ENCODE measurements around the gene PICALM.
A peak's percentile ranks its signal among the peaks of the same experiment; 100 is the strongest.

Gene PICALM

GRCh38 chr11:86037743-86038142, 31.1 kb downstream of the PICALM start:
- no peaks in the 10 kb centered on the region for H3K9me3 Mint-ChIP-seq
- no peak for ATAC-seq (replicated peaks; ENCODE audit: extremely low read depth, poor library complexity, severe bottlenecking)
- H3K4me1 Mint-ChIP-seq, result peaks cover 66% of the 10 kb centered on the region
- no peak overlapping the region for H3K4me3 Mint-ChIP-seq
- peaks cover 9% of the 10 kb centered on the region for H3K36me3 Mint-ChIP-seq (ENCODE audit: insufficient read depth)
- peak overlapping the region; percentile 89 for H3K27ac Mint-ChIP-seq (ENCODE audit: low read depth)
- no peak for DNase-seq (ENCODE audit: low spot score in 2 of 2)
- no peaks in the 10 kb centered on the region for H3K27me3 Mint-ChIP-seq

- DNase-seq (ENCODE audit: low spot score in 2 of 2) (no peak), ATAC-seq (replicated peaks; ENCODE audit: extremely low read depth, poor library complexity, severe bottlenecking) (no peak)
- H3K4me1 Mint-ChIP-seq, result peaks cover 63% of the 10 kb centered on the region
- no peaks in the 10 kb centered on the region for H3K9me3 Mint-ChIP-seq
- peaks cover 10% of the 10 kb centered on the region for H3K36me3 Mint-ChIP-seq (ENCODE audit: insufficient read depth)
- H3K27me3 Mint-ChIP-seq, result no peaks in the 10 kb centered on the region
- H3K4me3 Mint-ChIP-seq, result no peak overlapping the region
- peak overlapping the region; percentile 13 for H3K27ac Mint-ChIP-seq (ENCODE audit: low read depth)
Observed at GRCh38 chr11:86035920-86036319, 33.0 kb downstream of the PICALM start.

GRCh38 chr11:86035164-86035563, 33.7 kb downstream of the PICALM start:
- Mint-ChIP-seq H3K27me3 (no peaks in the 10 kb centered on the region), H3K4me1 (peaks cover 64% of the 10 kb centered on the region), H3K27ac (ENCODE audit: low read depth) (peak overlapping the region; percentile 22), H3K36me3 (ENCODE audit: insufficient read depth) (peaks cover 16% of the 10 kb centered on the region), H3K9me3 (no peaks in the 10 kb centered on the region), H3K4me3 (no peak overlapping the region)
- DNase-seq (ENCODE audit: low spot score in 2 of 2) (no peak), ATAC-seq (replicated peaks; ENCODE audit: extremely low read depth, poor library complexity, severe bottlenecking) (no peak)

DNA sequence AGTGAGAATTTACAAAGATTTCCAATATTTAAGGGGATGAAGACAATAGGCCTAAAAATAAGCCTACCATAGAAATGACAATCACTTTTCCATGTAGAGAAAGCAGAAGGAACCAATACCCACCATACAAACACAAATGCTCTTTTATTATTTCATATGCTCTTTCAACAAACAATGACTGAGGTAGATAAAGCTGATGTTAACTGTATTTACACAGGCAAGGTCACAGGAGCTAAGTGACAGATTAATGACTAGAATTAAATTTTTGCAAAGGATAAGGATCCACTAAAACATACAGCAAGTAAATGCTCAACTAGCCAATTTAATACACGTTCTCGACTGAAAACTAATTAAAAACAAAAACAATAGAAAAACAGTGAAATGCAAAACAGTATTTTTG, 34.2 kb downstream of the PICALM start:
- no peaks in the 10 kb centered on the region for H3K27me3 Mint-ChIP-seq
- no peaks in the 10 kb centered on the region for H3K9me3 Mint-ChIP-seq
- H3K4me3 Mint-ChIP-seq, result no peak overlapping the region
- H3K4me1 Mint-ChIP-seq, result peaks cover 65% of the 10 kb centered on the region
- peak overlapping the region; percentile 22 for H3K27ac Mint-ChIP-seq (ENCODE audit: low read depth)
- ATAC-seq (replicated peaks; ENCODE audit: extremely low read depth, poor library complexity, severe bottlenecking), result no peak
- no peak for DNase-seq (ENCODE audit: low spot score in 2 of 2)
- H3K36me3 Mint-ChIP-seq (ENCODE audit: insufficient read depth), result peaks cover 15% of the 10 kb centered on the region

DNA sequence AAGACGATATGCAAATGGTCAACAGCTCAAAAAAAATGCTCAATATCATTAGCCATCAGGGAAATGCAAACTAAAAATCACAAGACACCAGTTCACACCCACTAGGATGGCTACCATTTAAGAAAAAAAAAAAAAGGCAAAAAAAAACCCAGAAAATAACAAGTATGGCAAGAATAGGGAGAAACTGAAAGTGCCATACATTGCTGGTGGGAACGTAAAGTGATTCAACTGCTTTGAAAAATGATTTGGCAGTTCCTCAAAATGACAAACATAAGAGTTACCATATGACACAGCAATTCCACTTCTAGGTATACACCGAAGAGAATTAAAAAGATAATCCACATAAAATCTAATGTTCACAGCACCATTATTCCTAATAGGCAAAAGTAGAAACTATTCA, 47.5 kb downstream of the PICALM start:
- H3K27ac Mint-ChIP-seq (ENCODE audit: low read depth), result peak overlapping the region; percentile 76
- no peaks in the 10 kb centered on the region for H3K27me3 Mint-ChIP-seq
- H3K4me1 Mint-ChIP-seq, result peaks cover 45% of the 10 kb centered on the region

GRCh38 chr11:86018249-86018648, 50.6 kb downstream of the PICALM start:
- no peaks in the 10 kb centered on the region for H3K27me3 Mint-ChIP-seq
- no peak overlapping the region for H3K4me3 Mint-ChIP-seq
- peaks cover 58% of the 10 kb centered on the region for H3K36me3 Mint-ChIP-seq (ENCODE audit: insufficient read depth)

More for the DNA sequence above, 47.5 kb downstream of the PICALM start:
- Mint-ChIP-seq H3K4me3 (no peak overlapping the region), H3K9me3 (no peaks in the 10 kb centered on the region), H3K36me3 (ENCODE audit: insufficient read depth) (peaks cover 62% of the 10 kb centered on the region)
- DNase-seq (ENCODE audit: low spot score in 2 of 2) (no peak), ATAC-seq (replicated peaks; ENCODE audit: extremely low read depth, poor library complexity, severe bottlenecking) (peak; percentile 52)

GRCh38 chr11:86016451-86016850, 52.4 kb downstream of the PICALM start:
- no peaks in the 10 kb centered on the region for H3K9me3 Mint-ChIP-seq
- DNase-seq (ENCODE audit: low spot score in 2 of 2) (no peak), ATAC-seq (replicated peaks; ENCODE audit: extremely low read depth, poor library complexity, severe bottlenecking) (no peak)
- H3K4me1 Mint-ChIP-seq, result peaks cover 29% of the 10 kb centered on the region
- H3K36me3 Mint-ChIP-seq (ENCODE audit: insufficient read depth), result peaks cover 59% of the 10 kb centered on the region
- H3K27ac Mint-ChIP-seq (ENCODE audit: low read depth), result peak overlapping the region; percentile 33
- no peaks in the 10 kb centered on the region for H3K27me3 Mint-ChIP-seq
- H3K4me3 Mint-ChIP-seq, result no peak overlapping the region

More at GRCh38 chr11:86018249-86018648, 50.6 kb downstream of the PICALM start:
- DNase-seq (ENCODE audit: low spot score in 2 of 2) (no peak), ATAC-seq (replicated peaks; ENCODE audit: extremely low read depth, poor library complexity, severe bottlenecking) (no peak)
- no peak overlapping the region for H3K27ac Mint-ChIP-seq (ENCODE audit: low read depth)
- H3K9me3 Mint-ChIP-seq, result no peaks in the 10 kb centered on the region
- H3K4me1 Mint-ChIP-seq, result peaks cover 43% of the 10 kb centered on the region

GRCh38 chr11:86015699-86016098, 53.2 kb downstream of the PICALM start:
- H3K27me3 Mint-ChIP-seq, result no peaks in the 10 kb centered on the region
- no peak for ATAC-seq (replicated peaks; ENCODE audit: extremely low read depth, poor library complexity, severe bottlenecking)
- peak overlapping the region; percentile 33 for H3K27ac Mint-ChIP-seq (ENCODE audit: low read depth)
- H3K9me3 Mint-ChIP-seq, result no peaks in the 10 kb centered on the region
- no peak overlapping the region for H3K4me3 Mint-ChIP-seq
- H3K36me3 Mint-ChIP-seq (ENCODE audit: insufficient read depth), result peaks cover 58% of the 10 kb centered on the region
- H3K4me1 Mint-ChIP-seq, result peaks cover 22% of the 10 kb centered on the region
- DNase-seq (ENCODE audit: low spot score in 2 of 2), result no peak

DNA sequence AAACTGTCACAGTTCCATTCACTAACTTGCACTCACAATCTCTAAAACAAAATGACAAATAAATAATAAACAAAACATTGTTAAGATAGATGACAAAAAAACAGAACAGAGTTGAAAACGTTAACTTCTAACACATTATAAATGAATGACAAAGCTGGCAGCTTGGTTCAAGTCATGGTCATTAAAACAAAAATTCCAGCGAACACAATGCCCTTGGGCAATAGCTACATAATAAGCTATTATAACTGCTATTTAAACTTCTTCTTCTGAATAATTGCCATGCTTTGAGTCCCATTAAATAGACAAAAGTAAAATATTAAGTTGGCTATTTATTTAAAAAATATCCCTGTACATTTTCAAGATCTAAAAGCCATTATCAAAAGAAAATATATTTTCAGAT, 54.7 kb downstream of the PICALM start:
- Mint-ChIP-seq H3K27ac (ENCODE audit: low read depth) (peak overlapping the region; percentile 33), H3K4me3 (no peak overlapping the region), H3K27me3 (no peaks in the 10 kb centered on the region), H3K4me1 (peaks cover 19% of the 10 kb centered on the region), H3K9me3 (no peaks in the 10 kb centered on the region), H3K36me3 (ENCODE audit: insufficient read depth) (peaks cover 63% of the 10 kb centered on the region)
- DNase-seq (ENCODE audit: low spot score in 2 of 2), result no peak
- no peak for ATAC-seq (replicated peaks; ENCODE audit: extremely low read depth, poor library complexity, severe bottlenecking)

DNA sequence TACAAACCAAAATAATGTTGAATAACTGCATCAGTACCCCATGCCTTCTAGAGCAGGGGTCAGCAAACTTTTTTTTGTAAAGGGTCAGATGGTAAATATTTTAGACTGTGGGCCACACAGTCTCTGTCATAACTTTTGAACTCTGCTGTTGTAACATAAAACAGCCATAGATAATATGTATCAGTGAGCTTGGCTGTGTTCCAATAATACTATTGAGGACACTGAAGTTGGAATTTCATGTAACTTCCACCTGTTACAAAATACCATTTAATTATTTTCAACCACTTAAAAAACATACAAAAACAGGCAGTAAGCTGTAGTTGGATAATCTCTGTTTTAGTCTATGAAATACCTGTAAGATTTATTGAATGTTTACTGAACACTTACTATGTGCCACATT, 55.2 kb downstream of the PICALM start:
- DNase-seq (ENCODE audit: low spot score in 2 of 2) (no peak), ATAC-seq (replicated peaks; ENCODE audit: extremely low read depth, poor library complexity, severe bottlenecking) (no peak)
- Mint-ChIP-seq H3K4me1 (peaks cover 19% of the 10 kb centered on the region), H3K27me3 (no peaks in the 10 kb centered on the region), H3K9me3 (no peaks in the 10 kb centered on the region), H3K4me3 (no peak overlapping the region), H3K36me3 (ENCODE audit: insufficient read depth) (peaks cover 66% of the 10 kb centered on the region), H3K27ac (ENCODE audit: low read depth) (no peak overlapping the region)

DNA sequence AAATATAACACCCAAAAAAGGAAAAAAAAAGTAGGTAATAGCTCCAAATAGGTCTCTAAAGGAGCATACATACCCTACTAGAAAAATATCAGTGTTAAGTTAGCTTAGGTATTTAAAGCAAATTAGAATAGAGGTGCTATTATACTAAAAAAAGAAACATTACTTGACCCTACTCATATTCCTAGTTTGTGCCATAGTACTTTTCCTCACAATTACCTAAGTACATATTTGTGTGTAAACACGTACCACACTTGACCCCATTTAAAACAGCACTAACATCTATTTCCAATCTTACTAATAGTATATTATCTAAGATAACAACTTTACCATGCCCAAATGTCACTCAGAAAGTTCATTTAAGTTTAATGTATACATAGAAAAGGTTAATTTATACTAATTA, 57.7 kb downstream of the PICALM start:
- Mint-ChIP-seq H3K4me1 (peaks cover 11% of the 10 kb centered on the region), H3K27ac (ENCODE audit: low read depth) (peak overlapping the region; percentile 44), H3K27me3 (no peaks in the 10 kb centered on the region), H3K9me3 (no peaks in the 10 kb centered on the region), H3K4me3 (no peak overlapping the region), H3K36me3 (ENCODE audit: insufficient read depth) (peaks cover 74% of the 10 kb centered on the region)
- no peak for DNase-seq (ENCODE audit: low spot score in 2 of 2)
- no peak for ATAC-seq (replicated peaks; ENCODE audit: extremely low read depth, poor library complexity, severe bottlenecking)

DNA sequence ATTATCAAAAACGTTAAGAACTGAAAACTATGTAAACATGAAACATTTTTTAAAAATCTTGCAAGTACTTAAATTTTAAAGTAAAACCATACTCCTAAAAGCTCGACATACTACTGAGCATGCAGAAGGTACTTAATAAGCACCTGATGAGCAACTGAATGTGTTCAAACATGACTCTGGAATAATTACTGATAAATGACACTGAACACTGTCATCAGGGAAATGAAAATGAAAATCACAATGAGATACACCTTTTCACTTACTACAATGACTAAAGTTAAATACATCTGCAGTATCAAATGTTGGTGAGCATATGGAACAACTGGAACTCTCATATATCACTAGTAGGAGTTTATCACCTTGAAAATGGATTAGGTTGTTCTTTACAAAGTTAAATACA, 65.2 kb downstream of the PICALM start:
- Mint-ChIP-seq H3K9me3 (no peaks in the 10 kb centered on the region), H3K36me3 (ENCODE audit: insufficient read depth) (peaks cover 84% of the 10 kb centered on the region), H3K4me3 (no peak overlapping the region), H3K4me1 (peaks cover 16% of the 10 kb centered on the region), H3K27me3 (no peaks in the 10 kb centered on the region), H3K27ac (ENCODE audit: low read depth) (no peak overlapping the region)
- DNase-seq (ENCODE audit: low spot score in 2 of 2) (no peak), ATAC-seq (replicated peaks; ENCODE audit: extremely low read depth, poor library complexity, severe bottlenecking) (no peak)

- Mint-ChIP-seq H3K4me3 (no peak overlapping the region), H3K9me3 (no peaks in the 10 kb centered on the region), H3K27ac (ENCODE audit: low read depth) (no peak overlapping the region), H3K4me1 (peaks cover 16% of the 10 kb centered on the region), H3K27me3 (no peaks in the 10 kb centered on the region), H3K36me3 (ENCODE audit: insufficient read depth) (peaks cover 83% of the 10 kb centered on the region)
- ATAC-seq (replicated peaks; ENCODE audit: extremely low read depth, poor library complexity, severe bottlenecking) (no peak), DNase-seq (ENCODE audit: low spot score in 2 of 2) (no peak)
Observed at GRCh38 chr11:86002431-86002830, 66.5 kb downstream of the PICALM start.

DNA sequence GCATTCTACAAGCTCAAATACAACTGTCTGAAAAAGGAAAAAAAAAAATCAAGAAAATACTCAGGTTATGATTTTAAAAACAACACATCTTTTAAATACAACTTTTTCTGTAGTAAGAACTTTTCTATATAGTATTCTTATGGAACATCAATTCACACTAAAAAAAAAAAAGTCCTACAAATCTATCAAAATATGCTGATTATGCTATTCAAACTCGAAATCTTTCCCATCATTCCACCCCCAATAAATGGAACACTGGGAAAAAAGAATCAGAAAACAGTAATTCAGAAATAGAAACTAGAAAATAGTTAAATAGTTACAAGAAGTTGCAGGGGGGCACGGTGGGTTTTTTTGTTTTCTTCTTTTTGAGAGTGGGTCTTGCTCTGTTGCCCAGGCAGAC, 77.4 kb downstream of the PICALM start:
- DNase-seq (ENCODE audit: low spot score in 2 of 2) (no peak), ATAC-seq (replicated peaks; ENCODE audit: extremely low read depth, poor library complexity, severe bottlenecking) (no peak)
- peaks cover 67% of the 10 kb centered on the region for H3K36me3 Mint-ChIP-seq (ENCODE audit: insufficient read depth)
- H3K9me3 Mint-ChIP-seq, result no peaks in the 10 kb centered on the region
- no peak overlapping the region for H3K4me3 Mint-ChIP-seq
- no peak overlapping the region for H3K27ac Mint-ChIP-seq (ENCODE audit: low read depth)
- no peaks in the 10 kb centered on the region for H3K27me3 Mint-ChIP-seq
- peaks cover 29% of the 10 kb centered on the region for H3K4me1 Mint-ChIP-seq

Data from central memory CD8-positive, alpha-beta T cell (primary cell).